CD4-positive, alpha-beta T cell treated with Interleukin-10 for 1 hour (primary cell): Measurements from ENCODE around the gene DHX15.

Experiments used
- DNase-seq: peaks from one replicate; pipeline ENCODE4 v3.0.0-alpha.2; 2020

Gene DHX15

DNA sequence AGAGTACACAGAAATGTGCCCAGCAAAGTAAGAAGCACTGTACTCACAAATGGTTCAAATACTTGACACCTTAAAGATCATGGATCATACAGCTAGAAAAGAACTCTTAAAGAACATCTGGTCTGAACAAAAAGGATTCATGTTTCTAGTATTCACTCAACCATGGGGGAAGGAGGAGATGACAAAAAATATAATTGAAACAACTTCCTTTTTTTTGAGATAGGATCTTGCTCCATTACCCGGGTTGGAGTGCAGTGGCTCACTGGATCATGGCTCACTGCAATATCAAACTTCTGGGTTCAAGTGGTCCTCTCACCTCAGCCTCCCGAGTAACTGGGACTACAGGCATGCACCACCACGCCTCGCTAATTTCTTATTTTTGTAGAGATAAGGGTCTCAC is 6.0 kb downstream of the DHX15 start:
- DNase-seq: no peak

DNA sequence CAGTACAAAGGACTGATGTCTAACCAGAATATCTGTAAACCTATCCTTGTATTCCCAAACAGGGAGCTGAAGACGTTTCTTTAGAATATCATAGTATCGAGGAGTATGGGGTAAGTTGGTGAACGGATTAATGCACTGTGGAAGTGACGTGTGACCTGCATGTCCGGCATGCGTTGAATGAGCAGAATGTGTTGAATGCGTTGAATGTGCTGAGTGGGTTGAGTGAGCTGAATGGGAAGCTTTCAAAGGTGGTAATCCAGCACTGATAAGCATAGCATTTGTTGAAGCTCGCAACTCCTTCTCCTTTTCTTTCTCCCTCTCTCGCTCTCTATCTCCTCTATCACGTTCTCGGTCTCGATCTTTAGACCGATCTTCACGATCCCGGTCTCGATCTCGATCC is 8.1 kb downstream of the DHX15 start:
- DNase-seq: no peak

- no peak for DNase-seq
Measured at GRCh38 chr4:24574236-24574635, 10.1 kb downstream of the DHX15 start.

- DNase-seq: no peak
Measured at GRCh38 chr4:24573582-24573981, 10.8 kb downstream of the DHX15 start.

DNA sequence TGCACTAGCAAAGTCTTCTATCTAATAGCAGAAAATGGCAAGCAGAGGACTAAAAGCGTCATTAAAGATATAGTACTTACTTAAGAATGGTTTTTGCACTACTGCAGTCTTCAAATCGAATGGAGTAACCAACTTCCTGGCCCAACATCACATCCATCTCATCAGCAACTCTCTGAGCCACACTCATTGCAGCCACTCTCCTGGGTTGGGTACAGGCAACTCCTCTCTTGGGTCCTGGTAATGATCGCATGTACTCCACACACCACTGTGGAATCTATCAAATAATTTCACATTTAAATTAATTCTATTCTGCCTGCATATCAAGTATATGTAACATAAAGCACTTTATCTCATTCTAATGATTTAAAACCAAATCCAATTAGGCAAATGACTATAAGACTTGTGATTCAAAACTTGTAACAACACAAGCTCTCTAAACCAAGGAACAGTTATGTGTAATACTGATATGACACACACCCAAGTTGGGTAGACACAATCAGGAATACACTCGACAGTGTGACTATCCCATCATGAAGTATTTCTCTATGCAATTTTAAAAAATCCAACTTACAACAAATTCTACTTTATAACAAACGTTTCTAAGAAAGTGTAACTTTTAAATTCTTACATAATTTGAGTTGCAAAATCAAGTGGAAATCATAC is 13.6 kb downstream of the DHX15 start:
- no peak for DNase-seq

GRCh38 chr4:24570172-24570571 is 14.2 kb downstream of the DHX15 start:
- no peak for DNase-seq

- no peak for DNase-seq
Measured at GRCh38 chr4:24569662-24570061, 14.7 kb downstream of the DHX15 start.

- no peak for DNase-seq
Measured at GRCh38 chr4:24568425-24568824, 15.9 kb downstream of the DHX15 start.

DNA sequence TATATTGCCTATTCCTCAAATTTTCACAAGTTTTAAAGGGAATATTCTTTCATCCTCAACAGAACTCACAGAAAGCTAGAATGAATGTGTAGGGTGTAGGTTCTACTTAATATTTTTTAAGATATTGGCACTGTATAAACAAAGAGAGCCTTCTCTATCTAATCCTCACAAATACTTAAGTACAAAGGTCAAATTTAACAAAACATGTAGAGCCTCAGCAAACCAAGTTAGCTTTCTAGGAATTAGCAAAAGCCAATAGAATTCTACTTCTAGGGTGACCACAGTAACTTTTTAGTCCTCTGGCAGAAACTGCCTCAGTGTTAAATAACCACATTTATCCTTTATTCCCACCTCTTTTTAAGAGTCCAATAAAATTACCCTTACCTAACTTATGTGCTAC is 19.3 kb downstream of the DHX15 start:
- no peak for DNase-seq

DNA sequence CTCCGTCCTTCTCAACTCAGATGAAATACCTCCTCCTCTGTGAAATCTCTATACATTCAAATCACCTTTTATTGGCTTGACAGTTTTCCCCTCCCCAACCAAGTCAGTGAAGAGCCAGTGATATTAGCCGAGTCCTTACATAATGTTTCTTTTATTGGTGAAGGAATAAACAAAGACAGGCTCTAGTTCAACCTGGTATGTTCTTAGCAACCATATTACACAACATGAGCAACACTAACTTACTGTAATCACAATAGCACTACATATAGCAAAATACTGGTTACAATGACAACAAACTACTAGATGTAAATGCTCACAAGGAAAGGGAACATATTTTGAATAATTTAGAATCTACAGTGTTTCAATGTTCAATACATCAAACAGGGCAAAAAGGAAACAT is 19.9 kb downstream of the DHX15 start:
- DNase-seq: no peak

DNA sequence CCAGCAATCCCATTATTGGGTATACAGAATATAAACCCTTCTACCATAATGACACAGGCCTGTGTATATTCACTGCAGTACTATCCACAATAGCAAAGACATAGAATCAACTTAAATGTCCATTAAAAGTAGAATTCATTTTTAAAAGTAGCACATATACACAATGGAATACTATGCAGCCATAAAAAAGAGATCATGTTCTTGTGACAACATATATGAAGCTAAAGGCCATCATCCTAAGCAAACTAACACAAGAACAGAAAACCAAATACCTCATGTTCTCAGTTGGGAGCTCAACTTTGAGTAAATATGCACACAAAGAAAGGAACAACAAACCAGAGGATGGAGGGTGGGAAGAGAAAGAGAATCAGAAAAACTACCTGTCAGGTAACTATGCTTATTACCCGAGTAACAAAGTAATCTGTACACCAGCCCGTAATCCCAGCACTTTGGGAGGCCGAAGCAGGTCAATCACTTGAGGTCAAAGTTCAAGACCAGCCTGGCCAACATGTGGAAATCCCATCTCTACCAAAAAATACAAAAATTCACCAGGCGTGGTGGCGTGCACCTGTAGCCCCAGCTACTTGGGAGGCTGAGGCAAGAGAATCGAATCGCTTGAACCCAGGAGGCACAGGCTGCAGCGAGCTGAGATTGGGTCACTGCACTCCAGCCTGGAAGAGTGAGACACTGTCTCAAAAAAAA is 22.8 kb downstream of the DHX15 start:
- DNase-seq: no peak

DNA sequence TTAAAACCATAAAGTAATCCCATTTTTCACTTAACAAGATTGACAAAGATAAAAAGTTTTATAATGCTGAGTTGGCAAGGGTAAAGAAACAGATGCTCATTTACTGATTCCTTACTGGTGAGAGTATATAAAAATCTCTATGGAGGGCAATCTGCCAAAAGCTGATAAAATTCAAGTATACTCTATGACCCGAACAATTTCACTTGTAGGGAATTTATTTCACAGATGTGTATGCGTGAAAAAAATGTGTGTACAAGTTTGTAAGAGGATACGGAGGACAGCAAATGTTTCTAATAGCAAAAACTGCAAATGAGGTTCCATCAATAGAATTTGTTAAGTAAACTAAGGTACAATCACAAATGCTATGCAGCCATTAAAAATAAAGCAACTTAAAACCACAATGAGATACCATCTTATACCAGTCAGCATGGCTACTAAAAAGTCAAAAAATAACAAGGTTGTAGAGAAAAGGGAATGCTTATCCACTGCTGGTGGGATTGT is 23.4 kb downstream of the DHX15 start:
- DNase-seq: no peak

DNA sequence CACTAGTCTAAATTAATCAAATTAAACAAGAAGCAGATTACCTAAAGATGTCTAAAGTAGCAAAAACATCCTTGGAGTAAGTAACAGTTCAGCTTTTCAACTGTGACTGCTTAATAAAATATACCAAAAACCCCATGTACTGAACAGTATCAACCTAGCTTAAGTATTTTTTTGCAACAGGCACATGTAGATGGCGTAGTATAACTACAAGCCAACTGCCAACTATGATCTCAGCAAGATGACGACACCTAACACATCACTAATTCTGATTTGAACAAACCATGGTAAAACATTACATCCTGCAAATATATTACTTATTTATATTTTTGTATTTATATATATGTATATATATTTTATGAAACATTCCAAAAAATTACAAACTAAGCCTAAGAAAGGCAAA is 24.5 kb downstream of the DHX15 start:
- no peak for DNase-seq

DNA sequence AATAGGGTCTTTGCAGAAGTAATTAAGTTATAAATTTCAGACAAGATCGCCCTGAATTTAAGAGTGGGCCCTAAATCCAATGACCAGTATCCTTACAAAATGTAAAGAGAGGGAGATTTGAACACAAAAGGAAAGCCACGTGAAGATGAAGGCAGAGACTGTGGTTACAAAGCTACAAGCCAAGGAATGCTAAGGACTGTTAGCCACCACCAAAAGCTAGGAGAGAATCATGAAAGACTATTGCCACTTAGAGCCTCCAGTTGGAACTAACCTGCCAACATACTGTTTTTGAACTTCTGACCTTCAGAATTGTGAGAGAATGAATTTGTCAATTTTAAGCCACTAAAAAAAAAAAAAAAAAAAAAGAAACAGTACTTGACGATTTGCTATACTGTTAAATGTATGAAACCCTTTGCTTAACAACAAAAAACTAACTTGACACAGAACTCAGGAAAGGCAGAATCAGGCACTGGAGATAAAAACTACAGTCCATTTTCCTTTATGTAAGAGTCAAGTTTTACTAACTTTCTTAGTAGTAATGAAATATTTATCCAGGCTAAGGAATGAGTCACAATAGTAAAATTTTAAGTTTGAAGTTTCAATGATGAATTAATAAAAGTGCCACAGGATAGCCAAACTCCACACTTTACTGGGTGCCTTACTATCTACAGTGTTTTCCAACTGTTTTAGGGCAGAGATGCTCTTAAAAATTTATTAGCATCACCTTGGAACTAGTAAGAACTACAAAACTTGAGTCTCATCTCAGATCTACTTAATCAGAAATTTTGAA is 25.1 kb downstream of the DHX15 start:
- DNase-seq: no peak

DNA sequence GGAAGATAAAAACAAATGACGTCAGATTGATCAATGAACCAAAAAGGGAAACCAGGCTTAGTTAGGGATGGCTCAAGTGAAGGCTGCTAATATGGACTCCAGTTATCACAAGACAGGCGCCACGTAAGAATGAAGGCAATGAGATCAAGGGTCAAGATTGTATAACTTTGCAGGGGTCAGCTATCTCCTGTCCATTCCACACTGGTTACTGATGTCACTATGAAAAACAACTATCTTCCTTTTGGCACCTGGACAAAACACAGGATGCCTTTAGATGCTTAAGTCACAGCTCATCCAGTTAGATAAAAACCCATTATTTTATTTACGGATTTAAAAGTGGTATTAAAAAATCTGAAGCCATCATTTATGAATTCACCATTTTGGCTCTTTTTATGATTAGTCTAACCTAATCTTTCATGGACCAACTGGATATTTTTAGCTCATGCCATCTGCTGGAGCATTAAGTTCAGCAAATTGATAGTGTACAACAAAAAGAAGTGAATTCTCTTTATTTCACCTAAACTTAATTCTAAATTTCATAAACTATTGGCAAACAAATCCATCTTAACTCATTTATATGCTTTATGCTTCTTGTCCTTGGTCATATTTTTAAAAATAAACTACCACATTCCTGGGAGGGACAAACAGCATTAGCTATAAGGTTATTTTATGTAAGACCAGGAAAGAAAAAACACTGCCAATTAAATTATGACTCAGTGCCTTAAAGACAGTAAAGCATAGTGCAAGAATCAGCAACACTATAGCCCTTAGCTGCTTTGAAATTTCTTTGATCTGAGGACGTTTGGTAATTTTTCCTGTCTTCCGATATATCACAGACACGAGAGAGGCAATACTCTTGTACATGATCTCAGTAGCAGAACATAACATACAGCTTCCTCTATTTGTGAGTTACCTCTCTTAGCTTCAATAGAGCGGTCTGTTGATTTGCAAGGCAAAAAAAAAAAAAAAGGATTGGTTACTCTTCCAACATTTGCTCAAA is 27.0 kb downstream of the DHX15 start:
- no peak for DNase-seq

DNA sequence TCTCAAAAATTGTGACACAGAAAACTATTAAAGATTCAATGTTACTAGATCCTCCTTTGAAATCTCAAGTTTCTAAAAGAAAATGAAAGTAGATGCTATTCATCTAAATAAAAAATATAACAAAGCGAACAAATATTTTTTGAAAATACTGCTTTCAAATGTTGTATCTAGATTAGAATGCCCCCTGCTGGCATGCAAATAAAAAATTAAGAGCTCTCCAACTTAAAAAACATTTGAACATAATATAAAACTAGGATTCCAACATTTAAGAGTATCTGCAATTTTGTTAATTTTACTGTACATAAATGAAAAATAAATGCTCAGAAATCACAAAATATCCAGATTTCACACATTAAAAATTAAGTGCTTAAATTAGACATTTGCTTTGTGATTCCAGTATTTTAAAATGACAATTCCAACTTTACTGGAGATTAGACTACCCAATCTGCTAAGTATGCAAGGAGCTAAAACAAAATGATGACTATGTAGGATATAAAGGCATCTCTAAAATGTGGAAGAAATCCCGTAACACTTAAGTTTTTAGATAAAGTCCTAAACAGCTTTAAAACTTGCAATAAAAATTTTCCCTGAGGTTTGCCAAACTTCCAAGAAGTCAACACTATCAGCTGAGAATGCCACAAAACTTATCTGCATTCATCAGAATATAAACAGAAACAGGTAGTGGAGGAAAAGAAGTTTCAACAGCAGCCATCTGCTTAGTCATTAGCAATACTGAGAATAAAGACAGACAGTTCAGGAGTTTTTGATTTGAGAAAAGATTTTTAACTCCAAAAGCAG is 32.7 kb downstream of the DHX15 start:
- DNase-seq: peak; percentile 17

GRCh38 chr4:24550441-24551175 is 33.7 kb downstream of the DHX15 start:
- DNase-seq: no peak

GRCh38 chr4:24547979-24548378 is 36.4 kb downstream of the DHX15 start:
- DNase-seq: no peak

- no peak for DNase-seq
Measured at GRCh38 chr4:24544208-24544988, 40.0 kb downstream of the DHX15 start.

DNA sequence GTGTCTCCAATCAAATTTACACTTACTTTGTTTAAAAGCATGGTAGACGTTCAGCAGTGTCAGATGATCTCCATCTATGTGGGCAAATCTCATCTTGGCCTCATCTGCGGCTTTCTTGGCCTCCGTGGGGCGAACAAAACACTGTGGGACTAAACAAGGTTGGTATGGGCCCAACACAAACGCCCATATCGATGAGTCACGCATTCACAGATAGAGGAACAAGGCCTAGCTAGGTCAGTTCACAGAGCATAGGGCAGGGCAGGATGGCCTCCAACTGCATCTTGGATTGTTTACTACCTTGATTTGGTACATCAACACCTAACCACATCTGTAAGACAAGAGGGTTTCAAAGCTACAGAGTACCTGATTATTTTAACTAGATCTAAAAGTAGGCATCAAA is 47.3 kb downstream of the DHX15 start:
- no peak for DNase-seq
